Neural progenitor cell (in vitro differentiated cells): Measurements from ENCODE around the gene ZFAND4. TPM values are rescaled to one million over a fixed set of nuclear protein-coding genes. Genes with fewer than 3 reads are reported as not detected.

Experiments used
- DNase-seq: peaks from one replicate; pipeline ENCODE4 v3.0.0-alpha.2; 2016; ENCODE audit warnings: low spot score
- H2AFZ ChIP-seq: fragments of 200-600 bp; sonication (generic); replicated peaks from 2 replicates; pipeline ENCODE4 v1.6.1; 2016; ENCODE audit warnings: antibody characterized with exemption
- H3F3A ChIP-seq: fragments of 200-600 bp; sonication (generic); 2 replicates; pipeline ENCODE4 v1.6.1; 2016; ENCODE audit warnings: antibody characterized with exemption, low read depth
- H3K27ac ChIP-seq: fragments of 200-600 bp; sonication (generic); 2 replicates; pipeline ENCODE4 v1.5.1; 2016; ENCODE audit warnings: mild to moderate bottlenecking
- H3K27me3 ChIP-seq: fragments of 200-600 bp; sonication (generic); 2 replicates; pipeline ENCODE4 v1.6.1; 2016; ENCODE audit warnings: mild to moderate bottlenecking, moderate library complexity
- H3K36me3 ChIP-seq: fragments of 200-600 bp; sonication (generic); 2 replicates; pipeline ENCODE4 v1.5.1; 2016
- H3K4me1 ChIP-seq: fragments of 200-600 bp; sonication (generic); 2 replicates; pipeline ENCODE4 v1.6.1; 2016; ENCODE audit warnings: mixed run types
- H3K4me2 ChIP-seq: fragments of 200-600 bp; sonication (generic); 2 replicates; pipeline ENCODE4 v1.6.1; 2016
- H3K4me3 ChIP-seq: fragments of 200-600 bp; sonication (generic); 2 replicates; pipeline ENCODE4 v1.5.1; 2016
- H3K79me2 ChIP-seq: fragments of 200-600 bp; sonication (generic); 2 replicates; pipeline ENCODE4 v1.6.1; 2016; ENCODE audit warnings: low read depth
- H3K9ac ChIP-seq: fragments of 200-600 bp; sonication (generic); 2 replicates; pipeline ENCODE4 v1.6.1; 2016
- H3K9me3 ChIP-seq: fragments of 200-600 bp; sonication (generic); 2 replicates; pipeline ENCODE4 v1.5.1; 2016; ENCODE audit warnings: low read depth
- H4K20me1 ChIP-seq: fragments of 200-600 bp; sonication (generic); 2 replicates; pipeline ENCODE4 v1.6.1; 2016; ENCODE audit warnings: low read depth
- H3K27ac Mint-ChIP-seq: 3 replicates; pipeline ENCODE4 v1.8.0; 2021; ENCODE audit warnings: mixed read lengths
- H3K27me3 Mint-ChIP-seq: 2 replicates; pipeline ENCODE4 v1.8.0; 2022; ENCODE audit warnings: low read depth, mild to moderate bottlenecking, inconsistent platforms, moderate library complexity, mixed read lengths; ENCODE audit not compliant: insufficient read depth
- H3K36me3 Mint-ChIP-seq: 3 replicates; pipeline ENCODE4 v1.8.0; 2021; ENCODE audit warnings: mixed read lengths
- H3K4me1 Mint-ChIP-seq: 3 replicates; pipeline ENCODE4 v1.8.0; 2021; ENCODE audit warnings: mixed read lengths
- H3K4me3 Mint-ChIP-seq: 3 replicates; pipeline ENCODE4 v1.8.0; 2021; ENCODE audit warnings: mild to moderate bottlenecking, moderate library complexity, mixed read lengths
- H3K9me3 Mint-ChIP-seq: 3 replicates; pipeline ENCODE4 v1.8.0; 2020; ENCODE audit warnings: mixed read lengths
- EZH2 ChIP-seq: fragments of 200-600 bp; sonication (generic); IDR thresholded peaks from 2 replicates; pipeline ENCODE4 v1.6.1; 2017; ENCODE audit warnings: antibody characterized with exemption, mild to moderate bottlenecking, moderate library complexity
- EZH2phosphoT487 ChIP-seq: fragments of 200-600 bp; sonication (generic); IDR thresholded peaks from 2 replicates; pipeline ENCODE4 v1.6.1; 2017; ENCODE audit warnings: antibody characterized with exemption
- total RNA-seq: library from RNA; depleted of rRNA; stranded (reverse); fragments of >200 nt; gene quantifications from 2 replicates; pipeline ENCODE4 v1.2.3, GENCODE V29; 2015; ENCODE audit warnings: low replicate concordance
- TF ChIP-seq, protein P1 (sequence below): fragments of 200-600 bp; sonication (generic); IDR thresholded peaks from 2 replicates; pipeline ENCODE4 v1.5.1; 2017; ENCODE audit warnings: antibody characterized with exemption, mild to moderate bottlenecking

Gene ZFAND4
- total RNA-seq, 1 donor from 2014 or later, result 22.8 TPM

DNA sequence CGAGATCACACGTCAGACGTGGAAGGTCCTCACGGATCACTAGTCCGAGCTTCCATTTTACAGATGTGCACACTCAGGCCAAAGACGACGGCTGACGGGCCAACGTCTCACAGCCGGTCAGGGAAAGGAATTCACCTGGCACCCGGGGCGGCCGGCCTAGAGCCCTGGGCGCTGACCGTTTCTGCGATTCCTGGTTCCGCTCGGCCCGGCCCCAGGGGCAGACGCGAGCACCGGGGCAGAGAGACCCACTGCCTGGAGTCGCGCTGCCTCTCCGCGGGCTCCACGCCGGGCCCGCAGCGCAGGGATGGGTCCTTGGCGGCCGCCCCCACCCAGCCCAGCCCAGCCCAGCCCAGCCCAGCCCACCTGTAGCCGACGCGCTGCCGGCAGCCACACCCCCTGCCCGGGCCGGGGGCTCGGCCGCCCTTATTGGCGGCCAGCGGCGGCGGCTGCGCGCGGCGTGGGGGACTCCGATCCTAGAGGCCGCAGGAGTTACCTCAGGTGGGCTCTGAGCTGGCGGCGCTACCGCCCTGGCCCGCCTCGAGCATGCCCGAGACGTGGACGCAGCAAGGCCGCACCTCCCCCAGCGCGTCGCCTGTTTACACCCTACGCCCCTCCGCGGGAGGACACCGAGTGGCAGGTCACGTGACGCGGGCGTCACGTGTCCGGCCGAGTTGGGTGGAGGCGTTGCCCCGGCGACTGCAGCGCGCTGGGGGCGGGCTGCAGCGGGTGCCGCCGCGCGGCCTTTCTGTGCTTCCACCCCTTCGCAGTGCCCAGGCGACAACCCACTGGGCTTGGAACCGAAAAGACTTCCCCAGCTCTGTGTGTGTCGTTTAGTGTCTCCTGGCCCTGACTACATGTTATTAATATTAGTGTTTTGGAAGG is 78.1 kb downstream of the ZFAND4 start:
- peak overlapping the region; percentile 98 for H2AFZ ChIP-seq

DNA sequence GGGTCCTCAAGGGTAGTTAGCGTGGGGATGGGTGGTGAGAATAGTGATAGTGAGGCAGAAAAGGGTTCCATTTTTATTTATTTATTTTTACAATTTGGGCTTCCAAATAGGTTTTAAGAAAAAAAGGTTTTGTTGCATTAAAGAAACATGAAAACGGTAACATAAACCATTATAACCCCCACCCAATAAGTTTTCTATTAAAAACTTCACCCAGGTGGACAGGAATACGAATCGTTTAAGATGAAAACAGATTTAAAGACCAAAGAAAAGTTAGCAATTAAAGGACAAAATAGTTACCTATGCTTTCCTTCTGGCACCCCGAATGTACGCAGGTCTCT is 78.7 kb downstream of the ZFAND4 start:
- DNase-seq, result no peak
- TF ChIP-seq, protein P1, sequence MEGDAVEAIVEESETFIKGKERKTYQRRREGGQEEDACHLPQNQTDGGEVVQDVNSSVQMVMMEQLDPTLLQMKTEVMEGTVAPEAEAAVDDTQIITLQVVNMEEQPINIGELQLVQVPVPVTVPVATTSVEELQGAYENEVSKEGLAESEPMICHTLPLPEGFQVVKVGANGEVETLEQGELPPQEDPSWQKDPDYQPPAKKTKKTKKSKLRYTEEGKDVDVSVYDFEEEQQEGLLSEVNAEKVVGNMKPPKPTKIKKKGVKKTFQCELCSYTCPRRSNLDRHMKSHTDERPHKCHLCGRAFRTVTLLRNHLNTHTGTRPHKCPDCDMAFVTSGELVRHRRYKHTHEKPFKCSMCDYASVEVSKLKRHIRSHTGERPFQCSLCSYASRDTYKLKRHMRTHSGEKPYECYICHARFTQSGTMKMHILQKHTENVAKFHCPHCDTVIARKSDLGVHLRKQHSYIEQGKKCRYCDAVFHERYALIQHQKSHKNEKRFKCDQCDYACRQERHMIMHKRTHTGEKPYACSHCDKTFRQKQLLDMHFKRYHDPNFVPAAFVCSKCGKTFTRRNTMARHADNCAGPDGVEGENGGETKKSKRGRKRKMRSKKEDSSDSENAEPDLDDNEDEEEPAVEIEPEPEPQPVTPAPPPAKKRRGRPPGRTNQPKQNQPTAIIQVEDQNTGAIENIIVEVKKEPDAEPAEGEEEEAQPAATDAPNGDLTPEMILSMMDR, result no peak
- TF ChIP-seq EZH2, result no peak
- no peak for TF ChIP-seq EZH2phosphoT487
- Mint-ChIP-seq H3K27me3 (peaks cover 12% of the 10 kb centered on the region), H3K4me3 (peak overlapping the region; percentile 97), H3K27ac (peak overlapping the region; percentile 85), H3K36me3 (peaks cover 2% of the 10 kb centered on the region), H3K9me3 (peaks cover 4% of the 10 kb centered on the region), H3K4me1 (peaks cover 16% of the 10 kb centered on the region)
- Histone ChIP-seq H3K4me1 (peaks cover 11% of the 10 kb centered on the region), H3K79me2 (peaks cover 21% of the 10 kb centered on the region), H3F3A (no peaks in the 10 kb centered on the region), H3K27ac (no peak overlapping the region), H3K36me3 (no peaks in the 10 kb centered on the region), H3K9ac (peak overlapping the region; percentile 42), H3K4me2 (peak overlapping the region; percentile 74), H3K4me3 (peak overlapping the region; percentile 58), H2AFZ (peak overlapping the region; percentile 98), H3K9me3 (no peaks in the 10 kb centered on the region), H4K20me1 (no peaks in the 10 kb centered on the region), H3K27me3 (peaks cover 10% of the 10 kb centered on the region)

More for the DNA sequence above, 78.1 kb downstream of the ZFAND4 start:
- peak; percentile 98 for DNase-seq
- Mint-ChIP-seq H3K27me3 (peaks cover 12% of the 10 kb centered on the region), H3K36me3 (peaks cover 2% of the 10 kb centered on the region), H3K4me3 (peak overlapping the region; percentile 97), H3K4me1 (peaks cover 16% of the 10 kb centered on the region), H3K27ac (peak overlapping the region; percentile 85), H3K9me3 (peaks cover 4% of the 10 kb centered on the region)
- Histone ChIP-seq H3K9me3 (no peaks in the 10 kb centered on the region), H3K4me2 (peak overlapping the region; percentile 74), H3K79me2 (peaks cover 21% of the 10 kb centered on the region), H4K20me1 (no peaks in the 10 kb centered on the region), H3F3A (no peaks in the 10 kb centered on the region), H3K4me1 (peaks cover 11% of the 10 kb centered on the region), H3K27ac (no peak overlapping the region), H3K4me3 (peak overlapping the region; percentile 58), H3K27me3 (peaks cover 10% of the 10 kb centered on the region), H3K9ac (peak overlapping the region; percentile 42), H3K36me3 (no peaks in the 10 kb centered on the region)
- TF ChIP-seq EZH2phosphoT487, result no peak
- TF ChIP-seq, protein P1, result peak; percentile 2

DNA sequence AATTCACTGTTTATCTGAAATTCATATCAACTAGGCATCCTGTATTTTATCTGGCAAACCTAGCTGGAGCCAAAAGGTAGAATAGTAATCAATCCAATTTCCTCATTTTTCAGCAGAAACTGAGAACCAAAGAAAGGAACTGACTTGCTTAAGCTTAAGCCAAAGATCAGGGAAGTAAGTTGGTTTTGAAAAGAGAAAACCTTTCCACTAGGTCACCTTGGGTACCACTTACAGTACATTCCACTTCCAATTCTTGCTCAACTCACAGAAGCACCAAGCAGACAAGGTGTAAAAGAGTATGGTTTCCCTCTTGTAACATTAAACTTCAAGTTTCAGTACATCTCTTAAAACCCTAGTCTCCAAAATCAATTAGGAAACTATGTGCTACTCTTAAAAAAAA is 79.6 kb downstream of the ZFAND4 start:
- peaks cover 2% of the 10 kb centered on the region for H3K36me3 Mint-ChIP-seq
- H3K9me3 Mint-ChIP-seq, result peaks cover 4% of the 10 kb centered on the region
- TF ChIP-seq EZH2 (no peak), EZH2phosphoT487 (no peak)
- TF ChIP-seq, protein P1, result no peak
- no peaks in the 10 kb centered on the region for H3K36me3 ChIP-seq
- no peak overlapping the region for H2AFZ ChIP-seq
- H3K27me3 Mint-ChIP-seq, result peaks cover 12% of the 10 kb centered on the region
- H3K4me1 ChIP-seq, result peaks cover 11% of the 10 kb centered on the region
- no peaks in the 10 kb centered on the region for H4K20me1 ChIP-seq
- H3K27ac Mint-ChIP-seq, result no peak overlapping the region
- peaks cover 21% of the 10 kb centered on the region for H3K79me2 ChIP-seq
- peaks cover 10% of the 10 kb centered on the region for H3K27me3 ChIP-seq
- no peaks in the 10 kb centered on the region for H3F3A ChIP-seq
- peak overlapping the region; percentile 74 for H3K4me2 ChIP-seq
- H3K27ac ChIP-seq, result no peak overlapping the region
- H3K4me3 ChIP-seq, result peak overlapping the region; percentile 58
- peaks cover 16% of the 10 kb centered on the region for H3K4me1 Mint-ChIP-seq
- H3K9ac ChIP-seq, result no peak overlapping the region
- peak overlapping the region; percentile 97 for H3K4me3 Mint-ChIP-seq
- H3K9me3 ChIP-seq, result no peaks in the 10 kb centered on the region
- no peak for DNase-seq
